Measurements from ENCODE around the gene HOXA7.
A peak's percentile ranks its signal among the peaks of the same experiment; 100 is the strongest.

DNA sequence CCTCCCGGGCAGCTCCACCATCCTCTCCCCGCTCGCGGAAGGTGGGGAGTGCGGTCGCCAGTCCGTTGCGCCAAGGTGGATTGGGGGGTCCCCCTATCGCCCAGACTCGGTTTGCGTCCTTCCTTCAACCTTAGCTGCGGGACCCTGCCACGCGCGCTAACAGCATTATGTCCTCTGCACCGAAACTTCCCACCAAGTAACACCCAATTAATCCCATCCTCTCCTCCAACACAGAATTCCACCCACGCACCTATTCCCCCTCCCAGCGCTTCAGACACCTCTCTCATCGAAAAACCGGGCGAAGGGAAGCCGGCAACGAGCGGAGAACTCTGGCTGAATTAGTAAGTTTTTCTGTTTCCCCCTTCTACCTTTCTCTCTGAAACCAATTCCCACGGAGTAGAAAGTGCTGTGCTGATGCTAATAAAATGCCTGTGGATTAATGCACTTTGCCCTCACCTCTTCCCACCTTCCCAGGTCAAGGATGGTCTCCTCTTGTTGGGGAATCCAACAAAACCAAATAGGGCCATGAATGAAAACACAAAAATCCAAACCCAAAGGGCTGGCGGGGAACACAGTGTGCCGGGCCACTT is 5.0 kb downstream of the HOXA7 start:
- TF ChIP-seq, protein P1, sequence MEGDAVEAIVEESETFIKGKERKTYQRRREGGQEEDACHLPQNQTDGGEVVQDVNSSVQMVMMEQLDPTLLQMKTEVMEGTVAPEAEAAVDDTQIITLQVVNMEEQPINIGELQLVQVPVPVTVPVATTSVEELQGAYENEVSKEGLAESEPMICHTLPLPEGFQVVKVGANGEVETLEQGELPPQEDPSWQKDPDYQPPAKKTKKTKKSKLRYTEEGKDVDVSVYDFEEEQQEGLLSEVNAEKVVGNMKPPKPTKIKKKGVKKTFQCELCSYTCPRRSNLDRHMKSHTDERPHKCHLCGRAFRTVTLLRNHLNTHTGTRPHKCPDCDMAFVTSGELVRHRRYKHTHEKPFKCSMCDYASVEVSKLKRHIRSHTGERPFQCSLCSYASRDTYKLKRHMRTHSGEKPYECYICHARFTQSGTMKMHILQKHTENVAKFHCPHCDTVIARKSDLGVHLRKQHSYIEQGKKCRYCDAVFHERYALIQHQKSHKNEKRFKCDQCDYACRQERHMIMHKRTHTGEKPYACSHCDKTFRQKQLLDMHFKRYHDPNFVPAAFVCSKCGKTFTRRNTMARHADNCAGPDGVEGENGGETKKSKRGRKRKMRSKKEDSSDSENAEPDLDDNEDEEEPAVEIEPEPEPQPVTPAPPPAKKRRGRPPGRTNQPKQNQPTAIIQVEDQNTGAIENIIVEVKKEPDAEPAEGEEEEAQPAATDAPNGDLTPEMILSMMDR (IDR thresholded peaks at IDR 0.05) = no peak
- peak; percentile 21 for TF ChIP-seq EZH2 (IDR thresholded peaks at IDR 0.05; ENCODE audit: borderline replicate concordance, insufficient read depth, low read depth, low read length, poor library complexity, severe bottlenecking)

All from B cell (primary cell).